Right renal pelvis (tissue), 4 donors: ENCODE measurements around the gene SLC2A6. TPM values are rescaled to one million over a fixed set of nuclear protein-coding genes. Genes with fewer than 3 reads are reported as not detected.
"Not testable (repeated sequence)": the region's sequence is repeated elsewhere in the genome, so short reads cannot be mapped to it uniquely, and the experiment has no call there.

Source experiments
- DNase-seq, 4 donors: peaks; one replicate each; pipeline ENCODE4 v3.0.0-alpha.2; 2013; ENCODE audit warnings: low read depth in 4 of 4, low spot score in 3 of 4, missing footprints in 1 of 4
- polyA plus RNA-seq, 4 donors: library from polyadenylated mRNA; unstranded; fragments of 120-200 nt; gene quantifications; one replicate each; pipeline ENCODE4 v1.2.1, GENCODE V29; 2013; ENCODE audit not compliant: insufficient read length in 4 of 4

The SLC2A6 gene
- polyA plus RNA-seq, 4 donors: 1.1 to 2.3 (median 1.5) TPM

- DNase-seq: no peak
Measured at GRCh38 chr9:133463864-133464615, 14.9 kb downstream of the SLC2A6 start.

GRCh38 chr9:133463234-133463863 lies 15.6 kb downstream of the SLC2A6 start:
- no peak for DNase-seq

GRCh38 chr9:133461975-133462374 lies 16.9 kb downstream of the SLC2A6 start:
- DNase-seq: no peak

GRCh38 chr9:133460405-133461175 lies 18.3 kb downstream of the SLC2A6 start:
- DNase-seq: peak in 1 of 4 donors; percentile 34

- DNase-seq: peak; percentile 87 to 94 (median 92)
Measured at GRCh38 chr9:133459476-133460404, 19.2 kb downstream of the SLC2A6 start, which contains the start of gene CACFD1. TSS of gene CACFD1 (plus strand) at chr9:133459978. CDS start at chr9:133460067, 89 bp downstream.

GRCh38 chr9:133458643-133459312 lies 20.1 kb downstream of the SLC2A6 start:
- DNase-seq: no peak

GRCh38 chr9:133457748-133458147 lies 21.2 kb downstream of the SLC2A6 start:
- no peak for DNase-seq

- no peak for DNase-seq
Measured at GRCh38 chr9:133457233-133457632, 21.7 kb downstream of the SLC2A6 start.

- DNase-seq: no peak
Measured at GRCh38 chr9:133456409-133456808, 22.5 kb downstream of the SLC2A6 start.

GRCh38 chr9:133455936-133456335 lies 23.0 kb downstream of the SLC2A6 start:
- no peak for DNase-seq

GRCh38 chr9:133454943-133455673 lies 23.8 kb downstream of the SLC2A6 start:
- no peak for DNase-seq

GRCh38 chr9:133454325-133454724 lies 24.6 kb downstream of the SLC2A6 start:
- DNase-seq: no peak

GRCh38 chr9:133453651-133454050 lies 25.2 kb downstream of the SLC2A6 start:
- no peak for DNase-seq

- DNase-seq: no peak
Measured at GRCh38 chr9:133452562-133452961, 26.3 kb downstream of the SLC2A6 start.

- not testable (repeated sequence) for DNase-seq
Measured at GRCh38 chr9:133451865-133452264, 27.0 kb downstream of the SLC2A6 start.

- DNase-seq: no peak
Measured at GRCh38 chr9:133449760-133450159, 29.1 kb downstream of the SLC2A6 start.

GRCh38 chr9:133448487-133448972 lies 30.4 kb downstream of the SLC2A6 start:
- no peak for DNase-seq

- DNase-seq: no peak
Measured at GRCh38 chr9:133445293-133445969, 33.5 kb downstream of the SLC2A6 start.
